ENCODE data around the gene TSPEAR. TPM values are rescaled to one million over a fixed set of nuclear protein-coding genes. Genes with fewer than 3 reads are reported as not detected.
A peak's percentile ranks its signal among the peaks of the same experiment; 100 is the strongest.

The TSPEAR gene
- total RNA-seq, 1 donor = not detected

DNA sequence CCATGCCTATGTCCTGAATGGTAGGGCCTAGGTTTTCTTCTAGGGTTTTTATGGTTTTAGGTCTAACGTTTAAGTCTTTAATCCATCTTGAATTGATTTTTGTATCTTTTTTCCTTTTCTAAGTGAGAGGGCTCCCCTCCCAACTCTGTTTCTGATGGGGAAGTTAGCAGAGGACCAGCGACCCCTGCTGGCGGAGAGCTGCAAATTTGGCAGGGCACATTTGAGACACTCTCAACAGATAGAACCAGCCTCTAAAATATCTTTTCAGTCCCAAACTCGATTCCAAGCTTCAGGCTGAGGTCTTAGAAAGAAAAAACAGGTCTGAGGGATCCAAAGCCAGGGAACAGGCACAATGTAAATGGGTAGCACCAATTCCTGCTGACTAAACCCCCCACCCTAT is 223.5 kb downstream of the TSPEAR start:
- Histone ChIP-seq H3K4me2 (ENCODE audit: insufficient read depth, low read length) (no peak overlapping the region), H3K27ac (ENCODE audit: low read depth, low read length) (no peak overlapping the region), H3K79me2 (ENCODE audit: insufficient read depth, low read length) (no peaks in the 10 kb centered on the region), H3K36me3 (ENCODE audit: insufficient read depth, low read length) (no peaks in the 10 kb centered on the region), H4K20me1 (ENCODE audit: insufficient read depth, low read length) (no peaks in the 10 kb centered on the region), H3K9me3 (ENCODE audit: low read depth, low read length) (peaks cover 4% of the 10 kb centered on the region), H3K4me1 (ENCODE audit: insufficient read depth, low read length) (no peaks in the 10 kb centered on the region), H2AFZ (ENCODE audit: low read length) (no peak overlapping the region), H3K4me3 (ENCODE audit: insufficient read depth, low read length) (no peak overlapping the region), H3K27me3 (ENCODE audit: insufficient read depth, low read length) (peaks cover 12% of the 10 kb centered on the region)
- TF ChIP-seq, protein P1, sequence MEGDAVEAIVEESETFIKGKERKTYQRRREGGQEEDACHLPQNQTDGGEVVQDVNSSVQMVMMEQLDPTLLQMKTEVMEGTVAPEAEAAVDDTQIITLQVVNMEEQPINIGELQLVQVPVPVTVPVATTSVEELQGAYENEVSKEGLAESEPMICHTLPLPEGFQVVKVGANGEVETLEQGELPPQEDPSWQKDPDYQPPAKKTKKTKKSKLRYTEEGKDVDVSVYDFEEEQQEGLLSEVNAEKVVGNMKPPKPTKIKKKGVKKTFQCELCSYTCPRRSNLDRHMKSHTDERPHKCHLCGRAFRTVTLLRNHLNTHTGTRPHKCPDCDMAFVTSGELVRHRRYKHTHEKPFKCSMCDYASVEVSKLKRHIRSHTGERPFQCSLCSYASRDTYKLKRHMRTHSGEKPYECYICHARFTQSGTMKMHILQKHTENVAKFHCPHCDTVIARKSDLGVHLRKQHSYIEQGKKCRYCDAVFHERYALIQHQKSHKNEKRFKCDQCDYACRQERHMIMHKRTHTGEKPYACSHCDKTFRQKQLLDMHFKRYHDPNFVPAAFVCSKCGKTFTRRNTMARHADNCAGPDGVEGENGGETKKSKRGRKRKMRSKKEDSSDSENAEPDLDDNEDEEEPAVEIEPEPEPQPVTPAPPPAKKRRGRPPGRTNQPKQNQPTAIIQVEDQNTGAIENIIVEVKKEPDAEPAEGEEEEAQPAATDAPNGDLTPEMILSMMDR (IDR thresholded peaks at IDR 0.05; ENCODE audit: extremely low read depth, low read depth, low read length) = peak; percentile 64
- DNase-seq (ENCODE audit: insufficient read length, low spot score, missing footprints) = peak; percentile 84

DNA sequence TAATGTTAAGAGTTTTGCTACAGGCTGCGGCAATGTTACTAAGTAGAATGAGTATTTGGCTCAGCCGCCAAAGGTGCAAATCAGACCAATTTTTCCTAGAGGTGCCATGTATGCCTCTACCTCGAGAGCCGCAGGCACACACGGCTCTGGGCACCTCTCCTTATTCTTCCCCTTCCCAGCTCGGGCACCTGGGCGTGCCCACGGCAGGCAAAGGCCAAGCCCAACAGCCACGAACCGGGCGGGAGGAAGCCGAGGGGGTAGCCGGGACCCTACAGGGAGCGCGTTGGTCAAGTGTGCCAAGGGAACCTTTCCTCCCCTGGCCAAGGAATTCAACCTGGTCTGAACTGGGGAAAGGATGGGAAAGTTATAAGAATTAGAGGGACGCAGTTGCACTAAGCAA is 225.1 kb downstream of the TSPEAR start:
- H3K9me3 ChIP-seq (ENCODE audit: low read depth, low read length) = no peaks in the 10 kb centered on the region
- H3K4me1 ChIP-seq (ENCODE audit: insufficient read depth, low read length) = no peaks in the 10 kb centered on the region
- no peak overlapping the region for H3K27ac ChIP-seq (ENCODE audit: low read depth, low read length)
- H3K79me2 ChIP-seq (ENCODE audit: insufficient read depth, low read length) = no peaks in the 10 kb centered on the region
- TF ChIP-seq, protein P1 (IDR thresholded peaks at IDR 0.05; ENCODE audit: extremely low read depth, low read depth, low read length) = no peak
- H3K36me3 ChIP-seq (ENCODE audit: insufficient read depth, low read length) = no peaks in the 10 kb centered on the region
- peak; percentile 35 for DNase-seq (ENCODE audit: insufficient read length, low spot score, missing footprints)
- no peak overlapping the region for H3K4me2 ChIP-seq (ENCODE audit: insufficient read depth, low read length)
- peaks cover 13% of the 10 kb centered on the region for H3K27me3 ChIP-seq (ENCODE audit: insufficient read depth, low read length)
- no peak overlapping the region for H2AFZ ChIP-seq (ENCODE audit: low read length)
- no peak overlapping the region for H3K4me3 ChIP-seq (ENCODE audit: insufficient read depth, low read length)
- no peaks in the 10 kb centered on the region for H4K20me1 ChIP-seq (ENCODE audit: insufficient read depth, low read length)

DNA sequence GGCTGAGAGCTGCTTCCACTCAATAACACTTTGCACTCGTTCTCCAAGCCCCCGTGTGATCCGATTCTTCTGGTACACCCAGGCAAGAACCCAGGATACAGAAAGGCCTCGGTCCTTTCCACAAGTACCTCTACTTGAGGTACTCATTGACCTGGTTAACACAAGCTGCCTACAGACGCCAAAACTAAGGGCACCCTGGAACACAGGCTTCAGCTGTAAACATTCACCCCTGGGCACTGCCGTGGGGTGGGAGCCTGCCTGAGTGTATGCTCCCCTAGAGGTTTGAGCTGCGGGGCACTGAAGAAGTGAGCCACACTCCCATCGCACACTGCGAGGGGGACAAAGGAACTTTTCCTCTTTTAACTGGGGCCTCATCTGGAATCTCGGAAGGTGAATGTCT is 225.6 kb downstream of the TSPEAR start:
- H3K79me2 ChIP-seq (ENCODE audit: insufficient read depth, low read length) = no peaks in the 10 kb centered on the region
- no peak overlapping the region for H3K4me2 ChIP-seq (ENCODE audit: insufficient read depth, low read length)
- H3K36me3 ChIP-seq (ENCODE audit: insufficient read depth, low read length) = no peaks in the 10 kb centered on the region
- H3K4me3 ChIP-seq (ENCODE audit: insufficient read depth, low read length) = peak overlapping the region; percentile 37
- no peak overlapping the region for H3K27ac ChIP-seq (ENCODE audit: low read depth, low read length)
- H3K4me1 ChIP-seq (ENCODE audit: insufficient read depth, low read length) = no peaks in the 10 kb centered on the region
- TF ChIP-seq, protein P1 (IDR thresholded peaks at IDR 0.05; ENCODE audit: extremely low read depth, low read depth, low read length) = no peak
- no peaks in the 10 kb centered on the region for H3K9me3 ChIP-seq (ENCODE audit: low read depth, low read length)
- H4K20me1 ChIP-seq (ENCODE audit: insufficient read depth, low read length) = no peaks in the 10 kb centered on the region
- H3K27me3 ChIP-seq (ENCODE audit: insufficient read depth, low read length) = peaks cover 13% of the 10 kb centered on the region
- H2AFZ ChIP-seq (ENCODE audit: low read length) = no peak overlapping the region
- peak; percentile 42 for DNase-seq (ENCODE audit: insufficient read length, low spot score, missing footprints)

DNA sequence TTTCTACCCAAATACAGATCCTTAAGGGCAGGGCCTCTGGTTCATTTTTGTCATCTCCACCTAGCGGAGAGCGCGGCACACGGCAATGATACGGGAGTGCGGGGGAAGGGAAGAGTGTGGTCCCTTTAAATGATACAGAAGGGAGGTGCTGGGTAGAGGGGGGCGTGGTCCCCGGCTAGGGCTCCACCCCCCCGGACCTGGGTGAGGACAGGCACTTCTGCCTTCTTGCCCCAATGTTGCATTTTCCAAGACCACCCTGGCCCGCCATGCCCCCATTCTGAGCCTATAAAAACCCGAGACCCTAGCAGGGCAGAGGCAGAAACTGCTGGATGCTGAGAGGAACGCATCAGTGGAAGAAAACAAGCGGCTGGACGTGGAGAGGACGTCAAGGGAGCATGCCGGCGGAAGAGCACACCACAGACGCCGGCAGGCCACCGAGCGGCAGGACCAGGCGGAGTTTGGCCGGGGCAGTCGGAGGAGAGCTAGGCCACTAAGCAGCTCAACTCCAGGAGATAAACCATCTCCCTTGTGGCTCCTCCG is 226.0 kb downstream of the TSPEAR start:
- no peak overlapping the region for H3K4me2 ChIP-seq (ENCODE audit: insufficient read depth, low read length)
- peaks cover 13% of the 10 kb centered on the region for H3K27me3 ChIP-seq (ENCODE audit: insufficient read depth, low read length)
- no peaks in the 10 kb centered on the region for H3K36me3 ChIP-seq (ENCODE audit: insufficient read depth, low read length)
- H3K4me1 ChIP-seq (ENCODE audit: insufficient read depth, low read length) = no peaks in the 10 kb centered on the region
- TF ChIP-seq, protein P1 (IDR thresholded peaks at IDR 0.05; ENCODE audit: extremely low read depth, low read depth, low read length) = peak; percentile 23
- no peak overlapping the region for H3K27ac ChIP-seq (ENCODE audit: low read depth, low read length)
- H2AFZ ChIP-seq (ENCODE audit: low read length) = no peak overlapping the region
- H3K9me3 ChIP-seq (ENCODE audit: low read depth, low read length) = no peaks in the 10 kb centered on the region
- H3K4me3 ChIP-seq (ENCODE audit: insufficient read depth, low read length) = peak overlapping the region; percentile 43
- no peaks in the 10 kb centered on the region for H3K79me2 ChIP-seq (ENCODE audit: insufficient read depth, low read length)
- peak; percentile 43 for DNase-seq (ENCODE audit: insufficient read length, low spot score, missing footprints)
- H4K20me1 ChIP-seq (ENCODE audit: insufficient read depth, low read length) = no peaks in the 10 kb centered on the region

Measured in osteoblast (primary cell).